Loucy (cell line): ENCODE results near the gene METTL5.
"Not testable (repeated sequence)": the region's sequence is repeated elsewhere in the genome, so short reads cannot be mapped to it uniquely, and the experiment has no call there.

Experiments
- EZH2phosphoT487 ChIP-seq: fragments of 200-600 bp; IDR thresholded peaks from 2 replicates; pipeline ENCODE4 v1.6.1; 2018; ENCODE audit warnings: antibody characterized with exemption, mild to moderate bottlenecking, moderate library complexity, borderline replicate concordance
- TF ChIP-seq, protein P1 (sequence below): fragments of 200-600 bp; sonication (generic); conservative IDR thresholded peaks from 2 replicates; pipeline ENCODE4 v1.5.1; 2014; ENCODE audit warnings: mild to moderate bottlenecking, antibody characterized with exemption, low read length

DNA sequence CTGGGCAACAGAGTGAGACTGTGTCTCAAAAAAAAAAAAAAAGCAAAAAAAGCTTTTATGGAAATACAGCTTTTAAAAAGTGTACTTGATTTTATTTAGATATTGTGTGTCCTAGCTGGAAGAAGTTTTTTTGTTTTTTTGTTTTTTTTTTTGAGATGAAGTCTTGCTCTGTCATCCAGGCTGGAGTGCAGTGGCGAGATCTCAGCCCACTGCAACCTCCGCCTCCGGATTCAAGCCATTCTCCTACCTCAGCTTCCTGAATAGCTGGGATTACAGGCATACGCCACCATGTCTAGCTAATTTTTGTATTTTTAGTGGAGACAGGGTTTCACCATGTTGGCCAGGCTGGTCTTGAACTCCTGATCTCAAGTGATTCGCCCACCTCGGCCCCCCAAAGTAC lies 41.5 kb upstream of the METTL5 start:
- TF ChIP-seq, protein P1, sequence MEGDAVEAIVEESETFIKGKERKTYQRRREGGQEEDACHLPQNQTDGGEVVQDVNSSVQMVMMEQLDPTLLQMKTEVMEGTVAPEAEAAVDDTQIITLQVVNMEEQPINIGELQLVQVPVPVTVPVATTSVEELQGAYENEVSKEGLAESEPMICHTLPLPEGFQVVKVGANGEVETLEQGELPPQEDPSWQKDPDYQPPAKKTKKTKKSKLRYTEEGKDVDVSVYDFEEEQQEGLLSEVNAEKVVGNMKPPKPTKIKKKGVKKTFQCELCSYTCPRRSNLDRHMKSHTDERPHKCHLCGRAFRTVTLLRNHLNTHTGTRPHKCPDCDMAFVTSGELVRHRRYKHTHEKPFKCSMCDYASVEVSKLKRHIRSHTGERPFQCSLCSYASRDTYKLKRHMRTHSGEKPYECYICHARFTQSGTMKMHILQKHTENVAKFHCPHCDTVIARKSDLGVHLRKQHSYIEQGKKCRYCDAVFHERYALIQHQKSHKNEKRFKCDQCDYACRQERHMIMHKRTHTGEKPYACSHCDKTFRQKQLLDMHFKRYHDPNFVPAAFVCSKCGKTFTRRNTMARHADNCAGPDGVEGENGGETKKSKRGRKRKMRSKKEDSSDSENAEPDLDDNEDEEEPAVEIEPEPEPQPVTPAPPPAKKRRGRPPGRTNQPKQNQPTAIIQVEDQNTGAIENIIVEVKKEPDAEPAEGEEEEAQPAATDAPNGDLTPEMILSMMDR, result not testable (repeated sequence)
- not testable (repeated sequence) for TF ChIP-seq EZH2phosphoT487
